ENCODE results near the gene SLC12A8.

Gene SLC12A8

GRCh38 chr3:125033616-125034015 lies 178.9 kb downstream of the SLC12A8 start:
- no peak for DNase-seq (ENCODE audit: low read depth)
- TF ChIP-seq CTCF (IDR thresholded peaks at IDR 0.05; ENCODE audit: insufficient read depth, low read depth, low read length, missing control alignments), result no peak
- no peak overlapping the region for H3K4me3 ChIP-seq (ENCODE audit: low read length)

- no peak for DNase-seq (ENCODE audit: low read depth)
- no peak overlapping the region for H3K4me3 ChIP-seq (ENCODE audit: low read length)
- TF ChIP-seq CTCF (IDR thresholded peaks at IDR 0.05; ENCODE audit: insufficient read depth, low read depth, low read length, missing control alignments), result no peak
Measured at GRCh38 chr3:125033135-125033534, 179.4 kb downstream of the SLC12A8 start.

- no peak for TF ChIP-seq CTCF (IDR thresholded peaks at IDR 0.05; ENCODE audit: insufficient read depth, low read depth, low read length, missing control alignments)
- DNase-seq (ENCODE audit: low read depth), result no peak
- no peak overlapping the region for H3K4me3 ChIP-seq (ENCODE audit: low read length)
Measured at GRCh38 chr3:125032683-125033082, 179.9 kb downstream of the SLC12A8 start.

Measured in epithelial cell of esophagus (primary cell).